Measurements from ENCODE around the gene RERE. TPM values are rescaled to one million over a fixed set of nuclear protein-coding genes. Genes with fewer than 3 reads are reported as not detected.

The RERE gene
- total RNA-seq, 1 experiment from 2014 or later: 40.6 TPM

DNA sequence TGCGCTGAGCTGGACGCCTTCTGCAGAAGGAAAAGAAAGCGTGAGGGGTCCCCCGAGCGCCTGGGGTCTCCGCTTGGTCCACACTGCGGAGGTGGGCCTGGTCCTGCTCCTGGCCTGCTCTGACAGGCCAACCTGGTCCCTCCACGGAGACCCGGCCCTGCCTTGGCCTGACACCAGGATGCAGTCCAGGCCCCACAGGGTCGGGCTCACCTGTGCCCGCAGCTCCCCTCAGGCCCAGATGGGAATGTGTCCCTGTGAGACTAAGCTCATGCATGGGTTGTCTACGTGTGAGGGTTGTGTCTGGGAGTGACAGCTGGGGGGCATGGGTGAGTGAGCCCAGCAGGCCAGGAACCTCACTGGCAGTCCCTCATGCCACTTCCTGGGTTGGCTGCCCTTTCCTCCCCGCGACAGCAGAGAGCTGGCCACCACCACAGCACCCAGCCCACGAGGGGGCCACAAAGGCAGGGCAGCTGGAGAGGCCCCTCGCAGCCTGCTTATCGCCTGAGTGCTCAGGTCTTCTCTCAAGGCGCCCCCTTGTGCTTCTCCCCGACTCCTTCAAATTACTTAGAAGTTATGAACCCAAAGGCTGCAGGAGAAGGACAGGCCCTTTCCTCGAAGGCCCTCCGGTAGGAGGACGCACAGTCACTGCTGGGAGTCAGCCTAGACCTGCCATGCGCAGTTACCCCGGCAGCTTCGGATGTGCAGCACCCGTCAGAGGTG is 458.4 kb downstream of the RERE start:
- Histone ChIP-seq H3K9me2 (ENCODE audit: insufficient read depth) (no peaks in the 10 kb centered on the region), H4K20me1 (ENCODE audit: insufficient read depth) (no peaks in the 10 kb centered on the region), H3K4me2 (ENCODE audit: low read length) (no peak overlapping the region), H2AFZ (ENCODE audit: low read depth, low read length, poor library complexity, severe bottlenecking) (no peak overlapping the region), H3K9ac (ENCODE audit: low read length) (no peak overlapping the region), H3K79me2 (ENCODE audit: insufficient read depth, low read length) (no peaks in the 10 kb centered on the region), H3K27me3 (ENCODE audit: insufficient read depth, low read length) (no peaks in the 10 kb centered on the region), H3K9me3 (ENCODE audit: control insufficient read depth in 1 of 2, insufficient read depth in 1 of 2, low read depth in 1 of 2, low read length in 2 of 2) (no peaks in the 10 kb centered on the region), H3K4me1 (ENCODE audit: control insufficient read depth in 1 of 2, insufficient read depth in 2 of 2, low read length in 2 of 2) (no peaks in the 10 kb centered on the region), H3K4me3 (replicated peaks in 1 of 2; ENCODE audit: low read depth in 1 of 2, low read length in 2 of 2) (no peak overlapping the region), H3K27ac (ENCODE audit: low read depth, low read length) (no peak overlapping the region), H3K36me3 (ENCODE audit: control insufficient read depth in 1 of 2, insufficient read depth in 2 of 2, low read length in 2 of 2) (peaks cover 8 to 10% of the 10 kb centered on the region in 2 experiments; a peak in 3 of 4 replicates)
- intact Hi-C loops (cut with micrococcal nuclease): no loop called here
- ChIA-PET CTCF (interaction anchor here (1.1 kb wide), 1 partner anchor 12 kb away, joined by 3 read pairs; no protein-coding TSS in a partner anchor), POLR2A (no interaction called here), RAD21 (ENCODE audit: low non-redundant PET in 1 of 2, low total read pairs in 2 of 2, uncharacterized antibody in 2 of 2, unreplicated experiment in 2 of 2) (no interaction called here)
- ATAC-seq (peak; percentile 15; the same call in 1 of the 2 replicates), DNase-seq (ENCODE audit: low read depth, low spot score) (no peak)
- TF ChIP-seq YY1 (IDR thresholded peaks at IDR 0.05; ENCODE audit: extremely low read depth, insufficient replicate concordance, low read depth, low read length) (no peak), EGR1 (IDR thresholded peaks at IDR 0.05; ENCODE audit: low read depth) (no peak), JUND (IDR thresholded peaks at IDR 0.05) (no peak), FOSL1 (IDR thresholded peaks at IDR 0.05; ENCODE audit: low read depth) (no peak), ELF1 (IDR thresholded peaks at IDR 0.05; ENCODE audit: borderline replicate concordance, low read depth) (no peak), TCF7L2 (IDR thresholded peaks at IDR 0.05; ENCODE audit: borderline replicate concordance, extremely low read depth, insufficient read depth, insufficient read length) (no peak), EZH2phosphoT487 (IDR thresholded peaks at IDR 0.05; ENCODE audit: borderline replicate concordance) (no peak), EZH2 (IDR thresholded peaks at IDR 0.05) (no peak), CEBPB (IDR thresholded peaks at IDR 0.05; ENCODE audit: low read depth) (no peak), POLR2AphosphoS5 (IDR thresholded peaks at IDR 0.05; ENCODE audit: low read depth, low read length) (no peak), POLR2A (IDR thresholded peaks at IDR 0.05; ENCODE audit: borderline replicate concordance, extremely low read depth, insufficient read depth, insufficient read length) (no peak), ZNF274 (IDR thresholded peaks at IDR 0.05; ENCODE audit: low read depth, low read length) (no peak), SRF (IDR thresholded peaks at IDR 0.05; ENCODE audit: low read depth) (no peak), RAD21 (IDR thresholded peaks at IDR 0.05; ENCODE audit: low read depth) (no peak), ZFX (IDR thresholded peaks at IDR 0.05) (no peak)
- TF ChIP-seq, protein P1, sequence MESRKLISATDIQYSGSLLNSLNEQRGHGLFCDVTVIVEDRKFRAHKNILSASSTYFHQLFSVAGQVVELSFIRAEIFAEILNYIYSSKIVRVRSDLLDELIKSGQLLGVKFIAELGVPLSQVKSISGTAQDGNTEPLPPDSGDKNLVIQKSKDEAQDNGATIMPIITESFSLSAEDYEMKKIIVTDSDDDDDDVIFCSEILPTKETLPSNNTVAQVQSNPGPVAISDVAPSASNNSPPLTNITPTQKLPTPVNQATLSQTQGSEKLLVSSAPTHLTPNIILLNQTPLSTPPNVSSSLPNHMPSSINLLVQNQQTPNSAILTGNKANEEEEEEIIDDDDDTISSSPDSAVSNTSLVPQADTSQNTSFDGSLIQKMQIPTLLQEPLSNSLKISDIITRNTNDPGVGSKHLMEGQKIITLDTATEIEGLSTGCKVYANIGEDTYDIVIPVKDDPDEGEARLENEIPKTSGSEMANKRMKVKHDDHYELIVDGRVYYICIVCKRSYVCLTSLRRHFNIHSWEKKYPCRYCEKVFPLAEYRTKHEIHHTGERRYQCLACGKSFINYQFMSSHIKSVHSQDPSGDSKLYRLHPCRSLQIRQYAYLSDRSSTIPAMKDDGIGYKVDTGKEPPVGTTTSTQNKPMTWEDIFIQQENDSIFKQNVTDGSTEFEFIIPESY (IDR thresholded peaks at IDR 0.05; ENCODE audit: extremely low read depth, insufficient replicate concordance, low read length): no peak
- TF ChIP-seq, protein P2, sequence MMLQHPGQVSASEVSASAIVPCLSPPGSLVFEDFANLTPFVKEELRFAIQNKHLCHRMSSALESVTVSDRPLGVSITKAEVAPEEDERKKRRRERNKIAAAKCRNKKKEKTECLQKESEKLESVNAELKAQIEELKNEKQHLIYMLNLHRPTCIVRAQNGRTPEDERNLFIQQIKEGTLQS (IDR thresholded peaks at IDR 0.05): no peak
- TF ChIP-seq, protein P3, sequence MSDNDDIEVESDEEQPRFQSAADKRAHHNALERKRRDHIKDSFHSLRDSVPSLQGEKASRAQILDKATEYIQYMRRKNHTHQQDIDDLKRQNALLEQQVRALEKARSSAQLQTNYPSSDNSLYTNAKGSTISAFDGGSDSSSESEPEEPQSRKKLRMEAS (IDR thresholded peaks at IDR 0.05): no peak
- TF ChIP-seq, protein P4, sequence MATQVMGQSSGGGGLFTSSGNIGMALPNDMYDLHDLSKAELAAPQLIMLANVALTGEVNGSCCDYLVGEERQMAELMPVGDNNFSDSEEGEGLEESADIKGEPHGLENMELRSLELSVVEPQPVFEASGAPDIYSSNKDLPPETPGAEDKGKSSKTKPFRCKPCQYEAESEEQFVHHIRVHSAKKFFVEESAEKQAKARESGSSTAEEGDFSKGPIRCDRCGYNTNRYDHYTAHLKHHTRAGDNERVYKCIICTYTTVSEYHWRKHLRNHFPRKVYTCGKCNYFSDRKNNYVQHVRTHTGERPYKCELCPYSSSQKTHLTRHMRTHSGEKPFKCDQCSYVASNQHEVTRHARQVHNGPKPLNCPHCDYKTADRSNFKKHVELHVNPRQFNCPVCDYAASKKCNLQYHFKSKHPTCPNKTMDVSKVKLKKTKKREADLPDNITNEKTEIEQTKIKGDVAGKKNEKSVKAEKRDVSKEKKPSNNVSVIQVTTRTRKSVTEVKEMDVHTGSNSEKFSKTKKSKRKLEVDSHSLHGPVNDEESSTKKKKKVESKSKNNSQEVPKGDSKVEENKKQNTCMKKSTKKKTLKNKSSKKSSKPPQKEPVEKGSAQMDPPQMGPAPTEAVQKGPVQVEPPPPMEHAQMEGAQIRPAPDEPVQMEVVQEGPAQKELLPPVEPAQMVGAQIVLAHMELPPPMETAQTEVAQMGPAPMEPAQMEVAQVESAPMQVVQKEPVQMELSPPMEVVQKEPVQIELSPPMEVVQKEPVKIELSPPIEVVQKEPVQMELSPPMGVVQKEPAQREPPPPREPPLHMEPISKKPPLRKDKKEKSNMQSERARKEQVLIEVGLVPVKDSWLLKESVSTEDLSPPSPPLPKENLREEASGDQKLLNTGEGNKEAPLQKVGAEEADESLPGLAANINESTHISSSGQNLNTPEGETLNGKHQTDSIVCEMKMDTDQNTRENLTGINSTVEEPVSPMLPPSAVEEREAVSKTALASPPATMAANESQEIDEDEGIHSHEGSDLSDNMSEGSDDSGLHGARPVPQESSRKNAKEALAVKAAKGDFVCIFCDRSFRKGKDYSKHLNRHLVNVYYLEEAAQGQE (IDR thresholded peaks at IDR 0.05; ENCODE audit: low read depth): no peak
- TF ChIP-seq, protein P5, sequence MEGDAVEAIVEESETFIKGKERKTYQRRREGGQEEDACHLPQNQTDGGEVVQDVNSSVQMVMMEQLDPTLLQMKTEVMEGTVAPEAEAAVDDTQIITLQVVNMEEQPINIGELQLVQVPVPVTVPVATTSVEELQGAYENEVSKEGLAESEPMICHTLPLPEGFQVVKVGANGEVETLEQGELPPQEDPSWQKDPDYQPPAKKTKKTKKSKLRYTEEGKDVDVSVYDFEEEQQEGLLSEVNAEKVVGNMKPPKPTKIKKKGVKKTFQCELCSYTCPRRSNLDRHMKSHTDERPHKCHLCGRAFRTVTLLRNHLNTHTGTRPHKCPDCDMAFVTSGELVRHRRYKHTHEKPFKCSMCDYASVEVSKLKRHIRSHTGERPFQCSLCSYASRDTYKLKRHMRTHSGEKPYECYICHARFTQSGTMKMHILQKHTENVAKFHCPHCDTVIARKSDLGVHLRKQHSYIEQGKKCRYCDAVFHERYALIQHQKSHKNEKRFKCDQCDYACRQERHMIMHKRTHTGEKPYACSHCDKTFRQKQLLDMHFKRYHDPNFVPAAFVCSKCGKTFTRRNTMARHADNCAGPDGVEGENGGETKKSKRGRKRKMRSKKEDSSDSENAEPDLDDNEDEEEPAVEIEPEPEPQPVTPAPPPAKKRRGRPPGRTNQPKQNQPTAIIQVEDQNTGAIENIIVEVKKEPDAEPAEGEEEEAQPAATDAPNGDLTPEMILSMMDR (IDR thresholded peaks at IDR 0.05 in 2 of 3, conservative IDR thresholded peaks at IDR 0.05 in 1 of 3; ENCODE audit: borderline replicate concordance in 1 of 3, insufficient read depth in 1 of 3, low read depth in 2 of 3, low read length in 2 of 3): no peak
- no TSS peak for BruUV-seq (replicated peaks)
